PC-9 (cell line): ENCODE results near the gene PPM1H. TPM values are rescaled to one million over a fixed set of nuclear protein-coding genes. Genes with fewer than 3 reads are reported as not detected.
A peak's percentile ranks its signal among the peaks of the same experiment; 100 is the strongest.

Experiments used
- BruUV-seq: library from RNA; stranded (reverse); fragments of 400-500 nt; replicated peaks from 2 replicates; lab custom pipeline; 2021; lab: Mats Ljungman, UMichigan
- CTCF ChIA-PET: fragments of 300-600 bp; sonication (Branson Sonifier 250); formaldehyde crosslinking; loops from one replicate; lab custom pipeline; 2022; ENCODE audit warnings: antibody characterized with exemption; lab: Charles Lee
- POLR2A ChIA-PET: fragments of 300-600 bp; sonication (Branson Sonifier 250); formaldehyde crosslinking; loops from one replicate; lab custom pipeline; 2022; ENCODE audit warnings: antibody characterized with exemption; ENCODE audit not compliant: unreplicated experiment; lab: Charles Lee
- DNase-seq, 2 experiments: peaks; one replicate each; pipeline versions ENCODE4 v3.0.0 to v3.0.0-alpha.2; 2015 to 2022; ENCODE audit warnings: mixed read lengths in 1 of 2
- H2AFZ ChIP-seq: fragments of 200-600 bp; sonication (generic); 2 replicates; pipeline ENCODE4 v1.8.1; 2017; ENCODE audit warnings: antibody characterized with exemption
- H3F3A ChIP-seq: fragments of 200-600 bp; sonication (generic); 2 replicates; pipeline ENCODE4 v1.8.1; 2017; ENCODE audit warnings: antibody characterized with exemption, mild to moderate bottlenecking, low read depth; ENCODE audit not compliant: insufficient read depth
- H3K27ac ChIP-seq: fragments of 200-600 bp; sonication (generic); 2 replicates; pipeline ENCODE4 v1.6.1; 2016; ENCODE audit warnings: mixed run types
- H3K27me3 ChIP-seq: fragments of 200-600 bp; sonication (generic); 2 replicates; pipeline ENCODE4 v1.6.1; 2016; ENCODE audit warnings: low read depth, mixed run types; ENCODE audit not compliant: insufficient read depth
- H3K36me3 ChIP-seq: fragments of 200-600 bp; sonication (generic); 2 replicates; pipeline ENCODE4 v1.6.1; 2016; ENCODE audit warnings: low read depth, mixed run types
- H3K4me1 ChIP-seq: fragments of 200-600 bp; sonication (generic); replicated peaks from 2 replicates; pipeline ENCODE4 v1.6.1; 2016; ENCODE audit warnings: mixed run types; ENCODE audit not compliant: insufficient read depth
- H3K4me2 ChIP-seq: fragments of 200-600 bp; sonication (generic); 2 replicates; pipeline ENCODE4 v1.6.1; 2017; ENCODE audit warnings: mixed run types
- H3K4me3 ChIP-seq: fragments of 200-600 bp; sonication (generic); 2 replicates; pipeline ENCODE4 v1.6.1; 2016; ENCODE audit warnings: mixed run types
- H3K79me2 ChIP-seq: fragments of 200-600 bp; sonication (generic); 2 replicates; pipeline ENCODE4 v1.6.1; 2017; ENCODE audit warnings: low read depth, mixed run types
- H3K9me2 ChIP-seq: fragments of 200-600 bp; sonication (generic); 2 replicates; pipeline ENCODE4 v1.8.1; 2017; ENCODE audit warnings: mild to moderate bottlenecking; ENCODE audit not compliant: insufficient read depth
- H3K9me3 ChIP-seq: fragments of 200-600 bp; sonication (generic); 2 replicates; pipeline ENCODE4 v1.8.1; 2016; ENCODE audit warnings: low read depth; ENCODE audit not compliant: insufficient read depth
- H4K20me1 ChIP-seq: fragments of 200-600 bp; sonication (generic); 2 replicates; pipeline ENCODE4 v1.8.1; 2017; ENCODE audit not compliant: insufficient read depth
- CTCF ChIP-seq: fragments of 200-600 bp; sonication (generic); conservative IDR thresholded peaks from 2 replicates; pipeline ENCODE4 v1.6.1; 2017; ENCODE audit warnings: mixed run types, antibody characterized with exemption, mild to moderate bottlenecking, moderate library complexity
- EZH2 ChIP-seq: fragments of 200-600 bp; sonication (generic); IDR thresholded peaks from 2 replicates; pipeline ENCODE4 v1.8.0; 2017; ENCODE audit warnings: antibody characterized with exemption, low read depth
- intact Hi-C: fragments of 100-400 bp; cut with micrococcal nuclease; formaldehyde crosslinking; loops from one replicate; pipeline ENCODE4 v1.10.0; 2022; ENCODE audit not compliant: unreplicated experiment
- total RNA-seq: library from RNA; stranded (reverse); gene quantifications from 2 replicates; pipeline ENCODE4 v1.2.3, GENCODE V29; 2021

Gene PPM1H
- total RNA-seq, 1 experiment from 2014 or later, result 11.4 TPM

DNA sequence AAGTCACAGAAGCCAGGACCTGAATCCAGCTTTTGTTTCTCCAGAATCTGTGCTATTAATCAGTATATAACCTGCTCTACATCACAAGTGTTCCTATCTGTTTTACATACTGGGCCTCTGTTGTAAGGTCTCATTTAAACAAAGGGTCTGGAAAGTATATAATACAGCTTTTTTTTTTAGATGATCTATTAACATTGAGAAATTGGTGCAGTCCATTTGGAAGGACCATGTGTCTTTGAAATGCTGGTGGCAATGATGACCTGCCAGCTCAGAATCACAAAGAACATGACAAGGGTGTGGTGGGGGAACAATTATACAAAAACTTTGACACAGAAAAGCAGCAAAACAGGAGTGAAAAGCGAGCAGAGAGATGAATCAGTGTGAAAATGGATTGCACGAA lies 164.6 kb downstream of the PPM1H start:
- Histone ChIP-seq H4K20me1 (no peaks in the 10 kb centered on the region), H3K4me2 (peak overlapping the region; percentile 16; the same call in 1 of the 2 replicates), H3K27me3 (no peaks in the 10 kb centered on the region), H3K4me1 (peaks cover 45% of the 10 kb centered on the region), H3K9me2 (no peaks in the 10 kb centered on the region), H3K79me2 (0 out of 2 replicates have a peak, but pooled peaks cover 6% of the 10 kb centered on the region), H3K36me3 (no peaks in the 10 kb centered on the region), H3K27ac (0 out of 2 replicates have a peak overlapping the region, but pooled peaks have one; percentile 20), H3K4me3 (no peak overlapping the region), H3F3A (peaks cover 9% of the 10 kb centered on the region), H3K9me3 (no peaks in the 10 kb centered on the region), H2AFZ (no peak overlapping the region)
- BruUV-seq, result no TSS peak
- no peak for DNase-seq
- TF ChIP-seq CTCF, result no peak
- TF ChIP-seq EZH2, result no peak
- CTCF ChIA-PET, result interaction anchor here (0.6 kb wide), 1 partner anchor 164 kb away, joined by 3 read pairs; no protein-coding TSS in a partner anchor
- intact Hi-C loops, result no loop called here
- POLR2A ChIA-PET, result no interaction called here

DNA sequence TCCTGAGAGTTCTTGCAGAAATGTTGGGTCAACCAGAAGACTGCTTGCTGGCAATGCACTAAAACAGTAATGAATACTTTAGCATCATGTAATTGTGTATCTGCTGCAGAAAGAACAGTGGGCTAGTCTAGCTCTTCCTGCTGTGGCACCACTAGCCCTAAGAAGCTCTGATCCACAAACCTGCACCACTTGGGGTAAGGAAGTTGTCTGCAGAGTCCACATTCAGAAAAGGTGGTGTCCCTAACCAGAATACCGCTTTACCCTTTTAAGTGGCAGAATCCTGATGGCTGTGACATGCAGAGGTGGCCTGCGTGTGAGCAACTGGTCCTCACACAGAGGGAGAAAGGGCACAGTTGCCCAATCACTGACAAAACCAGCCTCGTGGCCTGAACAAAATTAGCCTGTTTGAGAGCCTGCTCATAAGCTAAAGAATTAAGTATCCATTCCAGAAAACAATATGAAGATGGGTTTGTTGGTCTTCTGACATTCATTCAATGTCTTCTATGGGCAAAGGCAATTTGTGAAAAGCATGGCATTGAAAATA lies 165.8 kb downstream of the PPM1H start:
- CTCF ChIA-PET, result interaction anchor here (0.6 kb wide), 2 partner anchors 47 to 174 kb away, joined by 3 to 6 read pairs; no protein-coding TSS in a partner anchor
- no peak overlapping the region for H3K4me3 ChIP-seq
- H3K27me3 ChIP-seq, result no peaks in the 10 kb centered on the region
- TF ChIP-seq CTCF, result no peak
- no peak for TF ChIP-seq EZH2
- BruUV-seq, result no TSS peak
- no peaks in the 10 kb centered on the region for H3K36me3 ChIP-seq
- POLR2A ChIA-PET, result interaction anchor here (0.7 kb wide), 1 partner anchor 300 kb away, joined by 3 read pairs; no protein-coding TSS in a partner anchor
- no peaks in the 10 kb centered on the region for H4K20me1 ChIP-seq
- DNase-seq, result no peak
- H3K79me2 ChIP-seq, result 0 out of 2 replicates have a peak, but pooled peaks cover 6% of the 10 kb centered on the region
- H3F3A ChIP-seq, result peaks cover 9% of the 10 kb centered on the region
- intact Hi-C loops, result no loop called here
- H3K27ac ChIP-seq, result no peak overlapping the region
- no peaks in the 10 kb centered on the region for H3K9me2 ChIP-seq
- H3K4me1 ChIP-seq, result peaks cover 45% of the 10 kb centered on the region
- H2AFZ ChIP-seq, result no peak overlapping the region
- H3K9me3 ChIP-seq, result no peaks in the 10 kb centered on the region
- no peak overlapping the region for H3K4me2 ChIP-seq

DNA sequence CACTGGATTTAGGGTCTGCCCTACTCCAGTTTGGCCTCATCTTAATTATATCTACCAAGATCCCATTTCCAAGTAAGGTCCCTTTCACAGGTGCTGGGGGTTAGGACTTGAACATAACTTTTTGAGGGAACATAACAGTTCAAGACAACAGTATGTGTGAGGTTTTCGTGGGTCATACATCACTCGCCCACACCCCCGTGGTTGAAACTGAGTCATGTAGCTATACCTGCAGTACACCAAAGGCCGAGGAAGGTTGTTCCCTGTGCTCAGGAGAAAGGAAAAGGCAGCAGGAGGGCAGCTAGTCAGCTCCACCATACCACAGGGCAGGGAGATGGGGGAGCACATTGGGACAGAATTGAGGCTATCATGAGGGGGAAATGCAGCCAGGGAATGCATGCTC lies 167.0 kb downstream of the PPM1H start:
- no peak for DNase-seq
- Histone ChIP-seq H4K20me1 (no peaks in the 10 kb centered on the region), H3K27ac (peak overlapping the region; percentile 38), H2AFZ (peak overlapping the region; percentile 44; the same call in 1 of the 2 replicates), H3K9me3 (no peaks in the 10 kb centered on the region), H3K36me3 (no peaks in the 10 kb centered on the region), H3K4me3 (no peak overlapping the region), H3F3A (peaks cover 9% of the 10 kb centered on the region), H3K9me2 (no peaks in the 10 kb centered on the region), H3K27me3 (no peaks in the 10 kb centered on the region), H3K4me1 (peaks cover 45% of the 10 kb centered on the region), H3K4me2 (peak overlapping the region; percentile 43), H3K79me2 (0 out of 2 replicates have a peak, but pooled peaks cover 6% of the 10 kb centered on the region)
- intact Hi-C loops, result no loop called here
- CTCF ChIA-PET, result no interaction called here
- no peak for TF ChIP-seq EZH2
- TF ChIP-seq CTCF, result no peak
- POLR2A ChIA-PET, result interaction anchor here (0.6 kb wide), 1 partner anchor 36 kb away, joined by 3 read pairs; no protein-coding TSS in a partner anchor
- no TSS peak for BruUV-seq
